Neural progenitor cell (in vitro differentiated cells): ENCODE data around the gene TACO1.

Source experiments
- EZH2 ChIP-seq: fragments of 200-600 bp; sonication (generic); IDR thresholded peaks from 2 replicates; pipeline ENCODE4 v1.6.1; 2017; ENCODE audit warnings: antibody characterized with exemption, mild to moderate bottlenecking, moderate library complexity
- EZH2phosphoT487 ChIP-seq: fragments of 200-600 bp; sonication (generic); IDR thresholded peaks from 2 replicates; pipeline ENCODE4 v1.6.1; 2017; ENCODE audit warnings: antibody characterized with exemption
- TF ChIP-seq, protein P1 (sequence below): fragments of 200-600 bp; sonication (generic); IDR thresholded peaks from 2 replicates; pipeline ENCODE4 v1.5.1; 2017; ENCODE audit warnings: antibody characterized with exemption, mild to moderate bottlenecking

- TF ChIP-seq, protein P1, sequence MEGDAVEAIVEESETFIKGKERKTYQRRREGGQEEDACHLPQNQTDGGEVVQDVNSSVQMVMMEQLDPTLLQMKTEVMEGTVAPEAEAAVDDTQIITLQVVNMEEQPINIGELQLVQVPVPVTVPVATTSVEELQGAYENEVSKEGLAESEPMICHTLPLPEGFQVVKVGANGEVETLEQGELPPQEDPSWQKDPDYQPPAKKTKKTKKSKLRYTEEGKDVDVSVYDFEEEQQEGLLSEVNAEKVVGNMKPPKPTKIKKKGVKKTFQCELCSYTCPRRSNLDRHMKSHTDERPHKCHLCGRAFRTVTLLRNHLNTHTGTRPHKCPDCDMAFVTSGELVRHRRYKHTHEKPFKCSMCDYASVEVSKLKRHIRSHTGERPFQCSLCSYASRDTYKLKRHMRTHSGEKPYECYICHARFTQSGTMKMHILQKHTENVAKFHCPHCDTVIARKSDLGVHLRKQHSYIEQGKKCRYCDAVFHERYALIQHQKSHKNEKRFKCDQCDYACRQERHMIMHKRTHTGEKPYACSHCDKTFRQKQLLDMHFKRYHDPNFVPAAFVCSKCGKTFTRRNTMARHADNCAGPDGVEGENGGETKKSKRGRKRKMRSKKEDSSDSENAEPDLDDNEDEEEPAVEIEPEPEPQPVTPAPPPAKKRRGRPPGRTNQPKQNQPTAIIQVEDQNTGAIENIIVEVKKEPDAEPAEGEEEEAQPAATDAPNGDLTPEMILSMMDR, result no peak
- TF ChIP-seq EZH2 (no peak), EZH2phosphoT487 (no peak)
These were observed 1.0 kb downstream of the TACO1 start for GRCh38 chr17:63601439-63602371.
